HG02981 (cell line): ENCODE results near the gene TOGARAM2.
"Not testable (repeated sequence)": the region's sequence is repeated elsewhere in the genome, so short reads cannot be mapped to it uniquely, and the experiment has no call there.

ENCODE experiments used
- ATAC-seq: cut with Tn5 transposase; IDR thresholded peaks from one replicate; pipeline ENCODE4 v1.9.1; 2021; ENCODE audit warnings: mild to moderate bottlenecking, moderate library complexity; ENCODE audit not compliant: unreplicated experiment

TOGARAM2 gene

GRCh38 chr2:29071032-29071975, 90.2 kb downstream of the TOGARAM2 start:
- no peak for ATAC-seq

- ATAC-seq, result no peak
Measured at GRCh38 chr2:29072251-29072650, 91.2 kb downstream of the TOGARAM2 start.

GRCh38 chr2:29072971-29073725, 92.0 kb downstream of the TOGARAM2 start:
- no peak for ATAC-seq

- no peak for ATAC-seq
Measured at GRCh38 chr2:29073933-29074332, 92.8 kb downstream of the TOGARAM2 start.

GRCh38 chr2:29074411-29074810, 93.3 kb downstream of the TOGARAM2 start, which contains the start of gene PCARE:
TSS of gene PCARE (minus strand) at chr2:29074523. CDS start at chr2:29074261, 262 bp downstream.
- no peak for ATAC-seq

- no peak for ATAC-seq
Measured at GRCh38 chr2:29075894-29076705, 95.0 kb downstream of the TOGARAM2 start.

GRCh38 chr2:29079887-29080286, 98.8 kb downstream of the TOGARAM2 start:
- ATAC-seq, result no peak

GRCh38 chr2:29080886-29081743, 100.0 kb downstream of the TOGARAM2 start:
- ATAC-seq, result no peak

GRCh38 chr2:29082804-29083495, 101.9 kb downstream of the TOGARAM2 start:
- ATAC-seq, result no peak

- no peak for ATAC-seq
Measured at GRCh38 chr2:29084554-29084953, 103.5 kb downstream of the TOGARAM2 start.

- ATAC-seq, result not testable (repeated sequence)
Measured at GRCh38 chr2:29090311-29090710, 109.2 kb downstream of the TOGARAM2 start.

GRCh38 chr2:29096969-29097368, 115.9 kb downstream of the TOGARAM2 start:
- ATAC-seq, result no peak

GRCh38 chr2:29097569-29097968, 116.5 kb downstream of the TOGARAM2 start:
- ATAC-seq, result no peak

GRCh38 chr2:29100564-29100963, 119.5 kb downstream of the TOGARAM2 start:
- ATAC-seq, result no peak
